GM19023 (cell line): Measurements from ENCODE around the gene C1orf232.

Experiments used
- ATAC-seq: cut with Tn5 transposase; IDR thresholded peaks from one replicate; pipeline ENCODE4 v1.9.1; 2021; ENCODE audit warnings: mild to moderate bottlenecking, moderate library complexity; ENCODE audit not compliant: unreplicated experiment

C1orf232 gene

GRCh38 chr1:26158271-26158907, 10.4 kb downstream of the C1orf232 start:
- ATAC-seq, result no peak

- no peak for ATAC-seq
These were observed 12.3 kb downstream of the C1orf232 start for GRCh38 chr1:26156285-26157038.

DNA sequence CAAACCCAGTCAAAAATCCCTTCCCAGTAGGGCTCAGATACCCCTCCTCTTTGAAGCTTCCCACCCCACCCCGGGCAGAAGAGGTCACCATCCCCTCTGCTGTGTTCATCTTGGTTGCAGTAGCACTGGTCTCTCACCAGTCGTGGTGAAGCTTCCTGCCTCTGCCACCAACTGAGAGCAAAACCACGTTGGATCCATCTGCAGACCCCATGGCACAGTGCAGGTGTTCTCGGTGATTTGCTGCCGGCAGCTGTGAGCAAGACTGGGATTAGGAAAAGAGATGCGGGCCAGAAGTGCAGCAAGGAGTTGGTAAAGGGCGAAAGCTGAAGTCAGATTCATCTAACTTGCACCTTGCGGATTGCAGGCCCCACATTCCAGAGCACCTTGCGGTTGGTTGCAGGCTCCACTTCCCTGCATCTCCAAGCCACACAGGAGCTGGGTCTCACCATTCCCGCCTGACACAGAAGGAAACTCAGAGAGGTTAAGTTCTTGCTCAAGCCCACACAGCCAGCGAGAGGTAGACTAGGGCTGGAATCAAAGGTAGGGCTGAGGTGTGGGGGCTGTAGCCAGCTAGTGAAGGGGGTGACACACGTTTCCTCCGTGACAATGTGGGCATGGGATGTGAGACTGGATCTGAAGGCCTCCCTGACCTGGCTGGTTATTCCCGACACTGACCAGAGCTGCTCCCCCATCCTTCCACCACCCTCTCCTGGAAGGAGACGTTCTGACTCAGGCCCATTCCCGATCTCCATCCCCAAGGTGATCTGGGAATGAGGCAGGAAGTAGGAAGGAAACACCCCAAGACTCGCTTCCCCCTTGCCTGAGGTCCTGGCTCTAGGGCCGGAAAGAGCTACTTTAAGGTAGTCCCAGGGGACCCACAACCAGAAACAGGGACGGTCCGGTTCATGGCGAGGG, 13.1 kb downstream of the C1orf232 start:
- ATAC-seq, result no peak

DNA sequence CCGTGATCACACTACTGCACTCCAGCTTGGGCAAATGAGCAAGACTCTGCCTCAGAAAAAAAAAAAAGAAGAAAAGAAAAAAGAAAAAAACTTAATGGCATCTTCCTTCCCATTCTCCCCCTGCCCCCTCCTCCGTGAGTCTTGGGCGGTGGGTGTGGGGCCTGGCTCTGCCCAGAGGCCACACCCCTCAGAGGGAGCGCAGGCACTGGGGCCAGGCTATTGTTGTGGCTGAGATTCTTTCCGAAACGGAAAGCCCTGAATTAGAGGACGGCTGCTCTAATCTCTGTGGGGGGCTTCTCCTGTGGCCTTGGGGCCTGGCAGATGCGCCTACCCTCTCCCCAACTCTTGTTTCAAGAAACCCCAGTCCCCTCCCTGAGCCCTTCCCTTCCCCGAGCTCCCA, 14.0 kb downstream of the C1orf232 start:
- ATAC-seq, result no peak

- ATAC-seq, result no peak
These were observed 14.7 kb downstream of the C1orf232 start for GRCh38 chr1:26153966-26154532.

- no peak for ATAC-seq
These were observed 19.9 kb downstream of the C1orf232 start for GRCh38 chr1:26148887-26149286.

- no peak for ATAC-seq
These were observed 22.8 kb downstream of the C1orf232 start for GRCh38 chr1:26145960-26146294.

GRCh38 chr1:26145041-26145959, 23.5 kb downstream of the C1orf232 start:
- ATAC-seq, result no peak

- no peak for ATAC-seq
These were observed 26.6 kb downstream of the C1orf232 start for GRCh38 chr1:26142159-26142558.

DNA sequence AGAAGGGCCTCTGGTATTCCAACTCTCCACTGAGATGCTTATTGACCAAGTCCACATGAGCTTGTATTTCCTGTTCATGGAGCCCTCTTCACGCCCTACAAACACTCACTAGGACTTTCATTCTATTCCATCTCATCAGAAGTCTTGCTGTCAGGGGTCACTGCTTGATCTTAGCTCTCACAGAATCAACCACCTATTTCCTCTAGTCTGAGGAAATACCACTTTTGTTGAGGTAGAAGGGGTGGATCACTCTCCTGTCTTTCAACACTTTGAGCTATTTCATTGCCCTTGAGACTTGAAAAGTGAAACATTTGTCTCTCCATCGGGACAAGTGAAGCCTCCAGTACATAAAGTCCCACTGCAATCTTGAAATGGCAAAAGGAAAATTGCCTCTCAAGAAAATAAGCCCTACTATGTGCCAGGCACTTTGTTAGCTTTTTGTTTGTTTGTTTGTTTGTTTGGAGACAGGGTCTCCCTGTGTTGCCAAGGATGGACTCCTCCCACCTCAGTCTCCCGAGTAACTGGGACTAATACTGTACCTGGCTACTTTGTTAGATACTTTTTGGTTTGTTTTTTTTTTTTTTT, 29.7 kb downstream of the C1orf232 start:
- no peak for ATAC-seq

GRCh38 chr1:26134466-26134865, 34.3 kb downstream of the C1orf232 start:
- no peak for ATAC-seq

- no peak for ATAC-seq
These were observed 36.0 kb downstream of the C1orf232 start for GRCh38 chr1:26132834-26133167.

- no peak for ATAC-seq
These were observed 36.5 kb downstream of the C1orf232 start for GRCh38 chr1:26132128-26132833.

DNA sequence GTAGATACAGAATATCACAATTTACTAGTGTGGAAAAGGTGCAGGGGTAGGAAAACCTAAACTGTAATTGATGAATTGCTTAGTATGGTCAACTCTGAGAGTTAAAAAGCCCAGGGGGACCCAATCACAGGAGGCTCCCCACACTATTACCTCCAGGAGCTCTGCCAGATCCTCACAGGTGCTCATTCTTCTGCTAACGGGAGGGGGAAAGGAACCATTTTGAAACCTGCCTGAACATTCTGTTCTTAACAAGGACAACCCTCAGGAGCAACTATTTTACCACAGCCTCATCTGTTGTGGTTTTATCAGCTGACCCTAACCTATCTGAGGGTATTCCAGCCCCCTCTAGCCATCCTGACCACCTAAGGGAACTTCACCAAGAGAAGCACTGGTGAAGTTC, 38.1 kb downstream of the C1orf232 start:
- no peak for ATAC-seq

DNA sequence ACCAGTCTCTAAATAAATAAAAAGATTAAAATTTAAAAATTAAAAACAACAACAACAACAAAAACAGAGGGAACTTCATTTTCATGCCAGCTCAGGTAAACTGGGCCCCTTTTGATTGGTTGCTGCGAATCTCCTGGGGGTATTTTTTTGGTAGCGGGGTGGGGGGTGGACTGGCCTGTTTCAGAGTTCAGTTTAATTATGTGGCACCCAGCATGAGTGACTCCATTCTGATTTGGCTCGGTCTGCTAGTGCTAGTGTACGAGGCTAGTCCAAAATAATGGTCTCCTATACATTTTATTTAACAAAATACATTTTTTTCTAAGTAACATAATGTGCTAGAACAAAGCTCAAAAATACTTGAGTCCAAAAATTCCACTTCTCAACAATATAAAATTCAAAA, 39.0 kb downstream of the C1orf232 start:
- ATAC-seq, result no peak

DNA sequence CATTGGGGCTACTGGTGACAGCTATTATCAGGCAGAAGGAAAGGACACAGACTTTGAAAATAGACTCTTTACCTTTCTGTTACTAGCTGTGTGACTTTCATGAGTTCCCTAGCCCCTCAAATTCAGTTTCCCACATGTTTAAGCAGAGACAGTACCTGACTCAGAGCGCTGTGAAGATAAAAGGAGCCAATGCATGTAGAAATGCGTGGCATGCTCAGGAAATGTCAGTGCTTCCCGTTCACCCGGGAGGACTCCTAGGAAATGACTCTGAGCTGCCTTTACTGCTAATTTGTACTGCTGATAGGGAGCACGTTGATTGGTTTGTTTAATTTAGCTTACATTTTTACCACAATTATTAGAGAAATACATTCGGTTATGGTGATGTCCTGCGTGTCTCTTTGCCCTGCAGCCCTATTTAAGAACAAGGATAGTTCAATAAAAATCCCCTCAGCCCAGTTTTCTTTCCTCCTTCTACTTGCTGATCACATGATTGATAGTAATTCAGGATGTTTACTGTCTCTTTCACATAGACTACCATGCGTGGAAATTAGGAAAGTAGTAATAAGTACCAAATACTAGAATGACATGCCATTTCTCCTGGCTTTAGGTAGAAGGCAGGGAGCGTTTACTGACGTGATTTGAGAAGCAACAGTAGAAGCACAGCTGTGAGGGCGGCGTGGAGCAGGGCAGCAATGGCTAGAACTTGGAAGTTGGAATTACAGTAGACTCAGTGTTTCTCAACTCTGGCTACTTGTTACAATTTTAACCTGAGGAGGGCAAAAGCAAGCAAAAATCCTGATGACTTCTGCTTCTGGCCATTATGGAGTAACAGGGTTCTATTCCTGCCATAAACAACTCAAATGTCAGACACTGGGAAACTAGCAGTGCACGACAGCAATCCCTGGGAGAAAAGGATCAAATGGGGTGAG, 41.3 kb downstream of the C1orf232 start:
- ATAC-seq, result no peak

GRCh38 chr1:26126321-26127084, 42.3 kb downstream of the C1orf232 start:
- ATAC-seq, result peak; percentile 57

- no peak for ATAC-seq
These were observed 42.8 kb downstream of the C1orf232 start for GRCh38 chr1:26125946-26126320.
